Measurements from ENCODE around the gene CNFN.

Gene CNFN

DNA sequence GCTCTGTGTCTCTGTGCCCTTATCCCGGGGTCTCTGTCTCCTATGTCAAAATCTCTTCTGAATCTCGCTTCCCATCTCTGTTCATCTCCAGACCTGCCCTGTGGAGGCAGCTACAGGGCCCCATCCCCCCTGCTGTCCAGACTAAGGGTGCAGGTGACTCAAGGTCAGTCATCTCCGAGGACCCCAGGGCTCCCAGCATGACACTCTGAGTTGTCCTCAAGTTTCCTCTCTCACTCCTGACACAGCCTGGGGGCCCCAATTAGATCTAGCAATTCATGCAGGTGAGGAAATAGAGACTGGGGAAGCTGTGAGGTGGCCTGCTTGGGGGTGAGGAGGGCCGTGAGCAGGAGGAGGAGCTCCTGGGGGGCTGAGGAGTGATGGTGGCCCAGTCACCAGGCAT, 2.1 kb upstream of the CNFN start:
- DNase-seq (ENCODE audit: low read depth): no peak
- TF ChIP-seq, protein P1, sequence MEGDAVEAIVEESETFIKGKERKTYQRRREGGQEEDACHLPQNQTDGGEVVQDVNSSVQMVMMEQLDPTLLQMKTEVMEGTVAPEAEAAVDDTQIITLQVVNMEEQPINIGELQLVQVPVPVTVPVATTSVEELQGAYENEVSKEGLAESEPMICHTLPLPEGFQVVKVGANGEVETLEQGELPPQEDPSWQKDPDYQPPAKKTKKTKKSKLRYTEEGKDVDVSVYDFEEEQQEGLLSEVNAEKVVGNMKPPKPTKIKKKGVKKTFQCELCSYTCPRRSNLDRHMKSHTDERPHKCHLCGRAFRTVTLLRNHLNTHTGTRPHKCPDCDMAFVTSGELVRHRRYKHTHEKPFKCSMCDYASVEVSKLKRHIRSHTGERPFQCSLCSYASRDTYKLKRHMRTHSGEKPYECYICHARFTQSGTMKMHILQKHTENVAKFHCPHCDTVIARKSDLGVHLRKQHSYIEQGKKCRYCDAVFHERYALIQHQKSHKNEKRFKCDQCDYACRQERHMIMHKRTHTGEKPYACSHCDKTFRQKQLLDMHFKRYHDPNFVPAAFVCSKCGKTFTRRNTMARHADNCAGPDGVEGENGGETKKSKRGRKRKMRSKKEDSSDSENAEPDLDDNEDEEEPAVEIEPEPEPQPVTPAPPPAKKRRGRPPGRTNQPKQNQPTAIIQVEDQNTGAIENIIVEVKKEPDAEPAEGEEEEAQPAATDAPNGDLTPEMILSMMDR (IDR thresholded peaks at IDR 0.05; ENCODE audit: low read depth, low read length, missing control alignments): no peak
- no peak overlapping the region for H3K4me3 ChIP-seq (ENCODE audit: low read depth, low read length)

DNA sequence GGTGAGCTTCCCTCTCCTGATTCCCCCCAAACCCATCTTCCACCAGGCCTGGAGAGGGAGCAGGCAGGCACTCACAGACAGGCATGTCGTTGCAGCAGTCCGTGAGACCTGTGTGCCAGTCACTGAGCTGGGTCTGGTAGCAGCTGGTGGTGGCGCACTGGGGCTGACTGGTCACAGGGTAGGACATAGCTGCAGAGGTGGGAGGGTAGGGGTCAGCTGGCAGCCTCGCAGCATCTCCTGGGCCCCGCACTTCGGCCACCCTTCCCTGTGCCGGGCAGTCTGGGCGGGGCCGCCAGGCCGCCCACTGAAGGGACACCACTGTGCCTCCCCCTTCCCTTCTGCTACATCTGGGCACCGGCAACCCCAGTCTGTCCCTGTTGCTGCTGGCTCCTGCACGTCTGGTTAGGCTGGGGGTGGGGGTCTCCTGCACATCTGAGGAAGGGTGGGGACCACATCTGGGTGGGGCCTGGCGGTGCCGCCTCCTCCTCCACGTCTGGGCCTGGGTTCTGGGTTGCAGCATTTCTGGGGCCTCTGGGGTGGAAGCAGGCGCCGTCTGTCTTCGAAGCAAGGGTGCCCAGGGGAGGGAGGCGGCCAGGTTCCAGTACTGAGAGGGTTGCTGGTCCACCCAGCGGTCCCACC, 1.1 kb downstream of the CNFN start:
- no peak overlapping the region for H3K4me3 ChIP-seq (ENCODE audit: low read depth, low read length)
- TF ChIP-seq, protein P1 (IDR thresholded peaks at IDR 0.05; ENCODE audit: low read depth, low read length, missing control alignments): no peak
- no peak for DNase-seq (ENCODE audit: low read depth)

DNA sequence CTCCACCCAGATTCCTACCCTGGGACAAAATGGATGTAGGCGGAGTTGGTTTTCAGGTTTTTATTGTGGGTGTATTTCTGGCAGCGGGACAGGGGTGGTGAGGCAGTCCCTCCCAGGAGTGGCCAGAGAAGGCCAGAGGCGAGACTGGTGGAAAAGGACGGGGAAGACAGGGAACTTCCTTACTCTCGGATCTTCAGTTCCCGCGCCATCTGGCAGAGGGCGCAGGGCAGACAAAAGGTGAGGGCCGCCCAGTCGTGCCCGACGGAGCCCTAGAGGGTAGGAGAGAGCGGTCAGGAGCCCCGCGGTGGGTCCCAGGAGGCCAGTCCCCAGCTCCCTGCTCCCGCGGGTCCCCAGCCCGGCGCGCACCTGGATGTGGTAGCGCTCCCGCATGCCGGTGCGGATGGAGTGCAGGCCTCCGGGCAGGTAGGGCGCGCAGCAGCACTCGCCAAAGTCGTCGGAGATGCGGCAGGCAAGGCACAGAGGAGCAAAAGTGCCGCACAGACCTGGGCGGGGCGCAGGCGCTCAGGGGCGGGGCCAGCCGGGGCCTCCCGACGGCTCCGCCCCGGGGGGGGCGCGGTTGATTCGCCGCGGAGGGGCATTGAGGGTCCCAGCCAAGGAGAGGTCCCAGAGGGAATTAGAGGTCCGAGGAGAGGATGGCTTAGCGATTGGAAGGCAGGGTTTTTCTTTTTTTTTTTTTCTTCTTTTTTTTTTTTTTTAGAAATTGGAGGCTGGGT, 3.0 kb downstream of the CNFN start:
- H3K4me3 ChIP-seq (ENCODE audit: low read depth, low read length): peak overlapping the region; percentile 42
- DNase-seq (ENCODE audit: low read depth): no peak
- TF ChIP-seq, protein P1 (IDR thresholded peaks at IDR 0.05; ENCODE audit: low read depth, low read length, missing control alignments): peak; percentile 43

DNA sequence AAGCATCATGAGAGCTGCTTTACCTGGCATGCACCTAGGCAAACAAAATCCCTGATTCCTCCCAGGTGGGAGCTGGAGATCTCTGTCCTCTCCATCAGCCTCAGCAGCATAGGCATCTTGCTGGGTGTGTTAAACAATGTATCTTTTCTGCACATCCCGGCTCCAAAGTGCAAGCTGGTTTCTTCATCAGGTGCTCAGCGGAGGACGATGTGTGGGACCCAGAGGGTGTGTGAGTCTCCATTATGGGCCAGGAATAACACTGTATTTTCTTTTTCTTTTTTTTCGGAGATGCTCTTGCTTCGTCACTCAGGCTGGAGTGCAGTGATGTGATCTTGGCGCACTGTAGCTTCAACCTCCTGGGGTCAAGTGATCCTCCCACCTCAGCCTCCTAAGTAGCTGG, 9.9 kb downstream of the CNFN start:
- TF ChIP-seq, protein P1 (IDR thresholded peaks at IDR 0.05; ENCODE audit: low read depth, low read length, missing control alignments): no peak
- no peak overlapping the region for H3K4me3 ChIP-seq (ENCODE audit: low read depth, low read length)
- no peak for DNase-seq (ENCODE audit: low read depth)

DNA sequence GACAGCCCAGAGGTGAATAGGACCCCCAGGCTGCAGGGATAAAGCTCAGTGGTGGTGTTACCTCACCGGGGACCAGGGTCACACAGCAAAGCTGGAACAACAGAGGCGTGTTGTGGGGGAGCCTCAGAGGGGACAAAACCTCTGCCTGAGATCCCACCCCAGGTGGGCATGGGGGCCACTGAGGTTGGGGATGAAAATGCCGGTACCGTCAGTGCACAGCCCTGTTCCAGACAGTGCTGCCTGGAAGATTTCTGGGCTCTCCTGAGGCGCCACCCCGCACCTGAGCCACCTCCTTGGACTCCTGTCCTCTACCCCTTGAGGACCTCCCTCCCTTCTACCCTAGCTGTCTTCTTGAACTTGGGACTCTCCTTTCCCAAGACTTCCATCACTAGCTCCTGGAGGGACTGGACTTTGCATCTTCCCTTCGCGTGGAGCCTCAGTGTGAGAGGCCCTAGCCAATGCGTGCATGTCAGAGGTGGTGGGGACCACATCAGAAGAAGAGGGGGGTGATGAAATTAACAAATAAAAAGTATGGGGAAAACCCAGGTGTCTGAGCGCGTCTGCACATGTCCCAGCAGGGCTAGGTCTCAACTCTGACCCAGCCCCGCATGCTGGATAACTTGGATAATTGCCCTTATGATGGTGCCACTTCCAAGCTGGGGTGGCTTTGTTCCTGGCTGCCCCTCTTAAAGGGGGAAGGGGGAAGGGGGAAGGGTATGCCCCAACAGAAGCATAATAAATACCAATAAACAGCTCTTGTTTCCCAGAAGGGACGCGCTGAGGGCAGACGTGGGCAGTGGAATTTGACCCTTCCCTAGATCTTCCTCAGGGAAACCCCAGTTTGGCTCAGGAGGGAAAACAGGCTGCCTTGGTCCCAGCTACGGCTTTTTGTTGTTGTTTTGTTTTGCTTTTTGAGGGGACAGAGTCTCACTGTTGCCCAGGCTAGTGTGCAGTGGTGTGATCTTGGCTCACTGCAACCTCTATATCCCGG, 11.6 kb downstream of the CNFN start:
- no peak for DNase-seq (ENCODE audit: low read depth)
- TF ChIP-seq, protein P1 (IDR thresholded peaks at IDR 0.05; ENCODE audit: low read depth, low read length, missing control alignments): no peak
- H3K4me3 ChIP-seq (ENCODE audit: low read depth, low read length): no peak overlapping the region

DNA sequence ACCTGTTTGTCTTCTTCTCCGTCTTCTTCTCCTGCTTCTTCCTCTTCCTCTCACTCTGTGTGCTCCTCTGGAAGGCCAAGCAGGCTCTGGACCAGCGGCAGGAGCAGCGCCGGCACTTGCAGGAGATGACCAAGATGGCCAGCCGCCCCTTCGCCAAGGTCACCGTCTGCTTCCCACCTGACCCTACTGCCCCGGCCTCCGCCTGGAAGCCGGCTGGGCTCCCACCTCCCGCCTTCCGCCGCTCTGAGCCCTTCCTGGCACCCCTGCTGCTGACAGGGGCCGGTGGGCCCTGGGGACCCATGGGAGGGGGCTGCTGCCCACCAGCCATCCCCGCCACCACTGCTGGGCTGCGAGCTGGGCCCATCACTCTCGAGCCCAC, 13.9 kb downstream of the CNFN start:
- no peak overlapping the region for H3K4me3 ChIP-seq (ENCODE audit: low read depth, low read length)
- TF ChIP-seq, protein P1 (IDR thresholded peaks at IDR 0.05; ENCODE audit: low read depth, low read length, missing control alignments): no peak
- DNase-seq (ENCODE audit: low read depth): no peak
